ENCODE data around the gene CSTPP1.

The CSTPP1 gene

DNA sequence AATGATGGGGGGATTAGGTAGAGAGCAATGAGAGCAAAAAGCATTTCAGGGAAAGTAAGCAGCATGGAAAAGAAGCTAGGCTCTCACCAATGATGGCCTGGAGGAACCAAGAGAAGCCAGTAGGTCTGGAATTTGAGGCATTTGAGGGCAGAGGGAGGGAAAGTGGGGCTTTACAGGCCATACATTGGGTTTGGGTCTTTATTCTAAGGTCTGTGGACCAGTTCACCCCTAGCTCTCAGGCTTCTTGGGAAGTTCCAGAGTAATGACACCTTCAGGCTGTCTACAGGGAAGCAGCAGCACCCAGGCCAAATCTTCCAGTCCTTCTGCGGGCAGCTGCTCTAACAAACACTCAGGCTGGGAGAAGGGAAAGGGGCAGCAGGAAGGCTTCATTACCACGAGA, 210.7 kb downstream of the CSTPP1 start:
- DNase-seq, result no peak

DNA sequence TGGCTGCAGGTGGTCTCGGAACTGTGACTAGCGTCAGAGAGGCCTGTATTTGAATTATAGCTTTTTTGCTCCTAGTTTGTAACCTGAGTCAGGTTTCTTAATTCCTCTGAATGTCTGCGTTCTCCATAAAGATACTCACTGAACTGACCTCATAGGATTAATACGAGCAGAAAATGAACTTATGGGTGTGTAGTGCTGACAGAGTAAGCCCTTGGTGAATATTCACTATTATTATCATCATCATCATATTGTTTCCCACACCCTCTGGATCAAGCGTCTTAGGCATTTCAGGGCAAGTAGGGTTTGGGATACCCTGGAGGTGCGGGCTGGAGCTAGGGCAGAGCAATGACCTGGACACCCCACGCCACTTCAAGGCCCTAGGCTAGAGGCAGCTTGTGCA, 211.1 kb downstream of the CSTPP1 start:
- DNase-seq, result no peak

DNA sequence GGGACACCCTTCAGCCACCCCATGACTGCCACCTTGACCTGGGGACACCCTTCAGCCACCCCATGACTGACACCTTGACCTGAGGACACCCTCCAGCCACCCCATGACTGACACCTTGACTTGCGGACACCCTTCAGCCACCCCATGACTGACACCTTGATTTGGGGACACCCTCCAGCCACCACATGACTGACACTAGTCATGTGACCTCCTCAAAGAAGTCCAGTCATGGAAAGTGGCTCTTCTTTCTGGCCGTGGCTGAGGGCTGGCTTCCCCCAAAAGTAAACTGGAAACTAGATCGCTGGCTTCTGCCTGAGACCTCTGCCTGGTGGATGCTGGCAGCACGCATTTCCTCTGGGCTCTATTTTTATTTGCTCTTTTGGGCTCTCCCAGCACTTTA, 211.7 kb downstream of the CSTPP1 start:
- no peak for DNase-seq

DNA sequence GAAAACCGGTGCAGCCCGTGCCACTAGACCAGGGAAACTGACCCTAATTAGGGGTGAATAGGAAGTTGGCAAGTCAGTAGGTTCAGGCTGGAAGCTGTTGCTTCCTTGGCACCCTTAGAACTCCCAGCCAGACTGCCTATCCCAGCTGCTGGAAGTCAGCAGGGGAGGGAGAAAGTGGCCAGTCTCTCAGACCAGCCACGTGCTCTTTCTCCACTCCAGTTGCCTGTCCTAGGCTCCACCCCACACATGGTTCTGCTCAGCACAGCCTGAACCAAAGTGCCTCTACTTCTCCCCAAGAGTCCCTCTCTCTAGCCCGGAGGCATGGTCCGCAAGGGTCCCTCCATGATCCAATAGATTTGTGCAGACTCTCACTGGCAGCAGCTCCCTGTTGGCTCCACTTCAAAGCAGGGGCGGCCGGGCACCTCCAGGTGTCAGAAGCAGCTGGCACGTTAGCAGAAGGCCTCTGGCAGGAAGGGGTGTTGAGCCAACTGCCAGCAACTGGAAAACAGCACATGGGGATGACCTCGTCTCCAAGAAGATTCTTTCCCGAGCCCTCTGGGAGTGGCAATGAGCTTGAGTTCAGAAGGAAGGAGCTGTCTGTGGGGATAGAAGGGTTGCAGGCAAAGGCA, 212.5 kb downstream of the CSTPP1 start:
- DNase-seq, result no peak

- DNase-seq, result no peak
Measured at GRCh38 chr11:47149782-47150181, 213.2 kb downstream of the CSTPP1 start.

- no peak for DNase-seq
Measured at GRCh38 chr11:47152126-47152952, 215.8 kb downstream of the CSTPP1 start.

GRCh38 chr11:47152953-47153950, 216.7 kb downstream of the CSTPP1 start:
- no peak for DNase-seq

DNA sequence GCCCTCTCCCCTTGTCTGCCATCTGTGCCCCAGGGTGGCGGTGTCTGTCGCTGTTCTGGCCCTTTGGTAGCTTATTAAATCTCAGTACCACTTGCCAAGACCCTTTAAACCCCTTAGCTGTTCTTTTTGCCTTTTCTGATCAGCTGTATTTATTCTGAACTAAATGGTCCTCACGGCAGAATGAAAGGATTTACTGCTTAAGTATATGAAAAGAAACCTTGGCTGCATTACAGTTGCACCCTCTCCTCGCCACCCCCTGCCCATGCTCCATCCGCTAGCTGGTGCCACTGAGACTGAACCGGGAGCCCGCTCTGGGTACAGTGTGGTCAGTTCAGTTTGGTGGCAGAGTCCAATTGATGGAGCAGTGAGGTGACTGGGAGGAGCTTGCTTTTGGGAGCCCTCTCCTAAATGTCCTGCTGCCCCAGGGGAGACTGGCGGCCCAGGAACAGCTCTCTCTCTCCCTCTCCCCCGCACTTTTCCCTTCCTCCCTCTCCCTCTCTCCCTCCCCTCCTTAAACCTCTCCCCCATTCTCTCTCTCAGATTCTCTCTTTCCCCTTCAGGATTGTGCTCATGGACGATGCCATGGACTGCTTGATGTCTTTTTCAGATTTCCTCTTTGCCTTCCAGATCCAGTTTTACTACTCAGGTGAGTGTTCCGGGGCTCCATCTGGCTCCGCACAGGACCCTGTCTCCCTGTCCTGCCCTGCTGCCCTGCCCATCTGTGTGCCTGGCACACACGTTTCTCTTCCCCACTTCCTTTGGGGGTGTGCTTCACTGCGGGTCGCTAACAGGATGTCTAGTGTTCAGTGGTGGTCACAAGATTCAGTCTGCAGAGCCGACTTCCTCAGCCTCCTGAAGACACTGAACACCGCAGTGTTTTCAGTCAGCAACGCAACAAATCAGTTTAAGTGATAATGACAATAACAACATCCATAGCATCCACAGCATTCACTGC, 218.3 kb downstream of the CSTPP1 start:
- no peak for DNase-seq

DNA sequence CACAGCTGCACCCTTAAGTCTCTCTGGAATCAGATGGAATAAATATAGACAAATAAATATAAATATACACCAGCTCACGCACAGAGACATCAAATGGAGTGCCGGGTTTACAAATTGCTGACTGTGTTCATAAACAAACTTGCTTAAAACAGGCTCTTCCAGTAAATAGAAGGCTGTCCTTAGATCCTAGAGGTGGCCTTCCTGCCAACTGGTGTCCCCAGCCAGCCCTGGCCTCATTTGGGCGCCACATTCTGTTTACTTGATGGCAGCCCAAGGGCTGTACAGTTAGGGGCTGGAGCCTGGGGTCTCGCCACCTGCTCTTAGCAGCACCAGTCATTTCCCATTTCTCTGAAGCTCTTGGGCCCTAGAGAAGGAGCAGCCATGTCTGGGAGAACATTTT, 219.3 kb downstream of the CSTPP1 start:
- no peak for DNase-seq

- no peak for DNase-seq
Measured at GRCh38 chr11:47156333-47156732, 219.8 kb downstream of the CSTPP1 start.

- DNase-seq, result no peak
Measured at GRCh38 chr11:47156951-47157350, 220.4 kb downstream of the CSTPP1 start.

DNA sequence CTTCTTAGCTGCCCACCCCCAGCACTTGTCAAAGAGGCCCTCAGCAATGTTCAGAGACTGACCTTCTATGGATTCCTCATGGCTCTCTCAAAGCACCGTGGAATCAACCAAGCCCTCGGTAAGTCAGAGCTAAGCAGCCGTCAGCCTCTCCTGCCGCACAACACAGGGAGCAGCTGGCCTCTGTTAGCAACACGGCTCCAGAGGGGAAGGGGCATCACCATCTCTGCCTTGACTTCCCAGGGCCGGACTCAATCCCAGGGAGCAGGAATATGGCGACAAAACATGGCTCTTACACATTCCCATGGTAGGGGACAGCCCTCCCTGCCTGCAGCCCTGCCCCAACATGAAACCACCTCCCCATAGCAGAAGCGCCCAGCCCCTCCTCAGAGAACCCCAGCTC, 221.2 kb downstream of the CSTPP1 start:
- no peak for DNase-seq

GRCh38 chr11:47158242-47158641, 221.7 kb downstream of the CSTPP1 start:
- DNase-seq, result no peak

DNA sequence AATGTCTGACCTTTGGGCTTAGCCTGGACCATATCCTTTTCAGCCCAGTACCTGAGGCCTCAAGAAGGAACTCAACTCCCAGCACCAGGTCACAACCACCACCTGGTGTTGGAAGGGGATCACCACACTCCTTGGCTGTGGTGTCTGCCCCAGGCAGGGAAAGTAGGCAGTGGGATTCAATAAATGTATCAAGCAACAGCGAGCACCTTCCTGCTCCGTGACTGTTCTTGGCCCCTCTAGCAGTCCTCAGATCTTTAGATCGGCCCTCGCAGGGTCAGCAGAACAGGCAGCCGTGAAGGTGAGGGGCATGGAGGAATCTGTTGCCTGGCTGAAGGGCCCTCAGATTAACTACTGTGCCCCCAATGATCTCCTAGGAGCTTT, 224.2 kb downstream of the CSTPP1 start:
- DNase-seq, result no peak

- DNase-seq, result peak; percentile 15
Measured at GRCh38 chr11:47161134-47161854, 224.7 kb downstream of the CSTPP1 start.

DNA sequence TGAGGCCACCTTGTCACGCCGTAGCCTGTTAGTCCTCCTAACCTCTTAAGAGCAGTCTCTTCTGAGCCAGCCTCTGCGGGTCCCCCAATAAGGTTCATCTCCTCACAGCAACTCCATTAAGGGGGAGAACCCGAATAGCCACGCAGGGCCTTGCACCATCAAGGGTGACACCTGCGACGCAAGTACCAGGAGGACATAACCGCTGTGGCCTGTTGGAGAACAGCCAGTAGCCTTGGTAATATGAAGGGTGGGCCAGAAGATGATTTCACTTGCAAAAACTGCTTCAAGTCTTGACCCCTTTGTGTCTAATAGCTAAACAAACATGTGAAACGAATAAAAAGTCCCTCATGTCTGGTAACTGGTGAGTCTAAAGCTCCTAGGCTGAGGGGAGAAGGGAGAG, 225.3 kb downstream of the CSTPP1 start:
- no peak for DNase-seq

GRCh38 chr11:47162426-47162825, 225.9 kb downstream of the CSTPP1 start:
- DNase-seq, result no peak

GRCh38 chr11:47163193-47163592, 226.6 kb downstream of the CSTPP1 start:
- no peak for DNase-seq

- DNase-seq, result no peak
Measured at GRCh38 chr11:47163898-47164297, 227.3 kb downstream of the CSTPP1 start.

DNA sequence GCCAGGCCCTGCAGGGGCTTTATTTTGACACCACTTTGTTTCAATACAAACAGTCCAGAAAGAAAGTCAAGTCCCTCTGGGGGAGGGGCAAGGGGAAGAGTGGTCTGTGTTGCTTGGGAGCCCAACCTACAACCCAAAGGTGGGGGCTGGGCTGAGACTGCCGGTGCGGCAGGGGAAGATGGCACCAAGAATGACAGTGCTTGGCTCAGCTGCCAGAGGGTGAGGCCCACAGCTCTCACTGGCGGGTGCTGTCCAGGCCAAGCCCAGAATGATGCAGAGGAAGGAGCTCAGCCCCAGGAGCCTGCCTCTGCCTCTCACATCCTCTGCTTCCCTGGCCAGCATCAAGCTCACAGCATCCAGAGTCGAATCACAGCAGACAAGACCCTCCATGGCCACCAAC, 227.8 kb downstream of the CSTPP1 start:
- DNase-seq, result no peak

- DNase-seq, result no peak
Measured at GRCh38 chr11:47165253-47165840, 228.8 kb downstream of the CSTPP1 start.
